Right cardiac atrium (tissue), 5 donors: ENCODE data around the gene MAPKAP1. TPM values are rescaled to one million over a fixed set of nuclear protein-coding genes. Genes with fewer than 3 reads are reported as not detected.

Experiments
- ATAC-seq, 2 donors: fragments of 200-7000 bp; cut with Tn5 transposase; one replicate each; pipeline versions ENCODE4 v1.8.0 to v1.9.1; 2020; ENCODE audit warnings: moderate library complexity in 2 of 2, mild to moderate bottlenecking in 1 of 2
- DNase-seq, 3 donors: peaks; one replicate each; pipeline ENCODE4 v3.0.0-alpha.2; 2020
- H3K27ac ChIP-seq: one replicate; pipeline ENCODE4 v1.5.1; 2013; ENCODE audit warnings: mild to moderate bottlenecking, low read length, control low read depth, moderate library complexity
- H3K27me3 ChIP-seq: one replicate; pipeline ENCODE4 v1.6.1; 2013; ENCODE audit not compliant: control insufficient read depth, insufficient read depth
- H3K4me1 ChIP-seq: one replicate; pipeline ENCODE4 v1.6.1; 2013; ENCODE audit warnings: low read length; ENCODE audit not compliant: control insufficient read depth, insufficient read depth
- H3K4me3 ChIP-seq: one replicate; pipeline ENCODE4 v1.5.1; 2013; ENCODE audit warnings: low read length, control low read depth
- H3K9me3 ChIP-seq: one replicate; pipeline ENCODE4 v1.6.1; 2013; ENCODE audit warnings: low read length; ENCODE audit not compliant: control insufficient read depth
- WGBS: extraction: QIAGEN DNeasy Blood & Tissue Kit; methylation state at CpG from one replicate; pipeline ENCODE4 v1.1.7; 2013; 5-methylcytosine and 5-hydroxymethylcytosine counted together
- intact Hi-C, 4 donors: fragments of 100-400 bp; cut with DNase I; formaldehyde crosslinking; loops; one replicate each; pipeline versions ENCODE4 v1.11.0 to v1.14.0; 2022 to 2023
- polyA plus RNA-seq: library from polyadenylated mRNA; stranded (reverse); fragments of 200-250 nt; gene quantifications from one replicate; pipeline ENCODE4 v1.2.3, GENCODE V29; 2013
- total RNA-seq, 4 donors: library from RNA; stranded (reverse); fragmentation: NEBNext Ultra II Directional; extraction: Animal tissue kit (Norgen Biotek cat#: 25700); gene quantifications; one replicate each; pipeline ENCODE4 v1.2.1, GENCODE V29; 2021
- donor health status: healthy with polysubstance abuse.
- donor health status: DM: no; HTN: yes; CAD: no.
- donor health status: DM: no; HTN: no; CAD: no.
- donor health status: DM: no; HTN: yes; CAD: no; lungs with severe emphysema.
- donor health status: DM: yes; HTN: yes; CAD: no.

Gene MAPKAP1
- total and polyA plus RNA-seq, 5 donors, result 97.1 to 116 (median 108) TPM

GRCh38 chr9:125511789-125512660 is 195.0 kb downstream of the MAPKAP1 start:
- H3K4me1 ChIP-seq, result peaks cover 6% of the 10 kb centered on the region
- no peak overlapping the region for H3K4me3 ChIP-seq
- H3K9me3 ChIP-seq, result no peaks in the 10 kb centered on the region
- no peak for DNase-seq
- intact Hi-C loops, result no loop called here
- ATAC-seq, result no peak
- whole genome bisulfite sequencing, result 67% methylated on average over 18 of the region's 18 CpGs
- no peaks in the 10 kb centered on the region for H3K27me3 ChIP-seq
- no peak overlapping the region for H3K27ac ChIP-seq

GRCh38 chr9:125510980-125511379 is 196.0 kb downstream of the MAPKAP1 start:
- intact Hi-C loops, result no loop called here
- DNase-seq (no peak), ATAC-seq (no peak)
- Histone ChIP-seq H3K4me3 (no peak overlapping the region), H3K4me1 (peaks cover 8% of the 10 kb centered on the region), H3K27me3 (no peaks in the 10 kb centered on the region), H3K27ac (no peak overlapping the region), H3K9me3 (no peaks in the 10 kb centered on the region)
- WGBS, result 72% methylated on average over 1 of the region's 1 CpG

- intact Hi-C loops, result no loop called here
- Histone ChIP-seq H3K27me3 (no peaks in the 10 kb centered on the region), H3K27ac (no peak overlapping the region), H3K4me3 (no peak overlapping the region), H3K9me3 (no peaks in the 10 kb centered on the region), H3K4me1 (peaks cover 8% of the 10 kb centered on the region)
- ATAC-seq, result no peak
- DNase-seq, result no peak
- WGBS, result 31% methylated on average over 5 of the region's 5 CpGs
Observed at GRCh38 chr9:125509476-125509875, 197.5 kb downstream of the MAPKAP1 start.

GRCh38 chr9:125508249-125508648 is 198.8 kb downstream of the MAPKAP1 start:
- no peak overlapping the region for H3K27ac ChIP-seq
- H3K9me3 ChIP-seq, result no peaks in the 10 kb centered on the region
- ATAC-seq (no peak), DNase-seq (no peak)
- H3K4me1 ChIP-seq, result peaks cover 4% of the 10 kb centered on the region
- H3K4me3 ChIP-seq, result no peak overlapping the region
- H3K27me3 ChIP-seq, result no peaks in the 10 kb centered on the region
- whole genome bisulfite sequencing, result 95% methylated on average over 2 of the region's 2 CpGs
- intact Hi-C loops, result no loop called here

GRCh38 chr9:125507226-125507625 is 199.8 kb downstream of the MAPKAP1 start:
- 73% methylated on average over 5 of the region's 5 CpGs for WGBS
- Histone ChIP-seq H3K4me1 (peaks cover 2% of the 10 kb centered on the region), H3K27ac (no peak overlapping the region), H3K9me3 (no peaks in the 10 kb centered on the region), H3K4me3 (no peak overlapping the region), H3K27me3 (no peaks in the 10 kb centered on the region)
- ATAC-seq, result peak; percentile 40 to 58
- DNase-seq, result peak in 1 of 3 donors; percentile 40
- intact Hi-C loops, result no loop called here

- Histone ChIP-seq H3K4me3 (no peak overlapping the region), H3K27me3 (no peaks in the 10 kb centered on the region), H3K27ac (peak overlapping the region; percentile 1), H3K4me1 (peaks cover 2% of the 10 kb centered on the region), H3K9me3 (no peaks in the 10 kb centered on the region)
- WGBS, result 75% methylated on average over 14 of the region's 14 CpGs
- peak; percentile 31 to 69 for ATAC-seq
- intact Hi-C loops, result no loop called here
- DNase-seq, result peak; percentile 25 to 74 (median 67)
Observed at GRCh38 chr9:125505988-125506438, 201.0 kb downstream of the MAPKAP1 start.

- intact Hi-C loops, result no loop called here
- Histone ChIP-seq H3K4me1 (peaks cover 2% of the 10 kb centered on the region), H3K27ac (no peak overlapping the region), H3K9me3 (no peaks in the 10 kb centered on the region), H3K4me3 (no peak overlapping the region), H3K27me3 (no peaks in the 10 kb centered on the region)
- WGBS, result 100% methylated on average over 1 of the region's 1 CpG
- ATAC-seq (no peak), DNase-seq (no peak)
Observed at GRCh38 chr9:125504616-125505015, 202.4 kb downstream of the MAPKAP1 start.

GRCh38 chr9:125497906-125498305 is 209.1 kb downstream of the MAPKAP1 start:
- ATAC-seq (no peak), DNase-seq (no peak)
- Histone ChIP-seq H3K27ac (no peak overlapping the region), H3K4me3 (no peak overlapping the region), H3K27me3 (no peaks in the 10 kb centered on the region), H3K4me1 (no peaks in the 10 kb centered on the region), H3K9me3 (no peaks in the 10 kb centered on the region)
- 36% methylated on average over 1 of the region's 1 CpG for WGBS
- intact Hi-C loops, result no loop called here

- Histone ChIP-seq H3K4me3 (no peak overlapping the region), H3K27me3 (no peaks in the 10 kb centered on the region), H3K27ac (no peak overlapping the region), H3K4me1 (no peaks in the 10 kb centered on the region), H3K9me3 (no peaks in the 10 kb centered on the region)
- ATAC-seq (no peak), DNase-seq (no peak)
- intact Hi-C loops, result no loop called here
Observed at GRCh38 chr9:125497478-125497877, 209.5 kb downstream of the MAPKAP1 start.

- intact Hi-C loops, result no loop called here
- H3K4me1 ChIP-seq, result no peaks in the 10 kb centered on the region
- H3K9me3 ChIP-seq, result no peaks in the 10 kb centered on the region
- H3K4me3 ChIP-seq, result no peak overlapping the region
- ATAC-seq (no peak), DNase-seq (no peak)
- WGBS, result 91% methylated on average over 7 of the region's 7 CpGs
- no peak overlapping the region for H3K27ac ChIP-seq
- H3K27me3 ChIP-seq, result no peaks in the 10 kb centered on the region
Observed at GRCh38 chr9:125496313-125496834, 210.6 kb downstream of the MAPKAP1 start.

- Histone ChIP-seq H3K9me3 (no peaks in the 10 kb centered on the region), H3K27ac (no peak overlapping the region), H3K27me3 (no peaks in the 10 kb centered on the region), H3K4me1 (no peaks in the 10 kb centered on the region), H3K4me3 (no peak overlapping the region)
- 86% methylated on average over 8 of the region's 8 CpGs for WGBS
- no peak for DNase-seq
- no peak for ATAC-seq
- intact Hi-C loops, result no loop called here
Observed at GRCh38 chr9:125495172-125496119, 211.6 kb downstream of the MAPKAP1 start.
